H1 (cell line): ENCODE data around the gene SLC26A1. TPM values are rescaled to one million over a fixed set of nuclear protein-coding genes. Genes with fewer than 3 reads are reported as not detected.

Experiments
- CTCF ChIA-PET: fragments of 300-600 bp; sonication (Branson Sonifier 250); formaldehyde crosslinking; loops from one replicate; lab custom pipeline; 2021; ENCODE audit not compliant: partially characterized antibody; lab: Charles Lee
- POLR2A ChIA-PET: fragments of 300-600 bp; sonication (Branson Sonifier 250); formaldehyde crosslinking; loops from one replicate; lab custom pipeline; 2021; ENCODE audit warnings: inconsistent platforms; ENCODE audit not compliant: partially characterized antibody; lab: Charles Lee
- DNase-seq, 2 experiments: peaks; one replicate each; pipeline versions ENCODE4 v3.0.0 to v3.0.0-alpha.2; 2010 to 2022; ENCODE audit warnings: low spot score in 2 of 2, low read depth in 1 of 2, mixed read lengths in 1 of 2
- FAIRE-seq: peaks from 2 replicates; lab custom pipeline; 2011; peaks lifted over from hg19 to GRCh38; lab: Jason Lieb, UNC
- H2AFZ ChIP-seq: 2 replicates; pipeline ENCODE4 v1.8.1; 2012; ENCODE audit warnings: low read length, inconsistent platforms
- H2AK5ac ChIP-seq: 2 replicates; pipeline ENCODE4 v1.6.1; 2013; ENCODE audit warnings: low read depth, low read length
- H2BK120ac ChIP-seq: replicated peaks from 2 replicates; pipeline ENCODE3; 2013; ENCODE audit warnings: low read depth, low read length, inconsistent platforms
- H2BK12ac ChIP-seq: 2 replicates; pipeline ENCODE4 v1.6.1; 2013; ENCODE audit warnings: low read depth, low read length
- H2BK15ac ChIP-seq: 2 replicates; pipeline ENCODE4 v1.6.1; 2013; ENCODE audit warnings: low read length
- H2BK20ac ChIP-seq: 2 replicates; pipeline ENCODE4 v1.6.1; 2013; ENCODE audit warnings: low read length
- H2BK5ac ChIP-seq: 2 replicates; pipeline ENCODE4 v1.6.1; 2013; ENCODE audit warnings: low read depth, low read length
- H3K14ac ChIP-seq: 2 replicates; pipeline ENCODE4 v1.6.1; 2013; ENCODE audit warnings: inconsistent platforms; ENCODE audit not compliant: insufficient read length
- H3K18ac ChIP-seq: 2 replicates; pipeline ENCODE4 v1.6.1; 2013; ENCODE audit warnings: low read length; ENCODE audit errors: extremely low read depth
- H3K23ac ChIP-seq: 2 replicates; pipeline ENCODE4 v1.6.1; 2013; ENCODE audit warnings: inconsistent platforms; ENCODE audit not compliant: insufficient read length
- H3K23me2 ChIP-seq: 2 replicates; pipeline ENCODE4 v1.6.1; 2013; ENCODE audit warnings: low read depth, low read length
- H3K27ac ChIP-seq: 2 replicates; pipeline ENCODE4 v1.6.1; 2011; ENCODE audit warnings: low read depth, low read length, inconsistent platforms
- H3K27me3 ChIP-seq, 4 experiments: replicated peaks in 1 of 4; 1 replicate in 1 of 4; 2 replicates in 3 of 4; pipeline versions ENCODE4 v1.6.1 to v1.8.1; 2011 to 2013; ENCODE audit warnings: low read length in 3 of 4, mild to moderate bottlenecking in 3 of 4, inconsistent platforms in 2 of 4, mixed read lengths in 2 of 4, moderate library complexity in 1 of 4; ENCODE audit not compliant: control insufficient read depth in 3 of 4, insufficient read depth in 3 of 4; ENCODE audit errors: extremely low read depth in 1 of 4
- H3K36me3 ChIP-seq, 4 experiments: 2 replicates each; pipeline versions ENCODE4 v1.6.1 to v1.8.1; 2011 to 2013; ENCODE audit warnings: mild to moderate bottlenecking in 4 of 4, low read length in 3 of 4, moderate library complexity in 2 of 4, control low read depth in 1 of 4, inconsistent platforms in 1 of 4; ENCODE audit not compliant: insufficient read depth in 4 of 4, control insufficient read depth in 2 of 4
- H3K4ac ChIP-seq: replicated peaks from 2 replicates; pipeline ENCODE3; 2013; ENCODE audit warnings: low read length, low read depth, mixed read lengths, inconsistent platforms; ENCODE audit not compliant: insufficient read length
- H3K4me1 ChIP-seq, 4 experiments: replicated peaks in 1 of 4; 1 replicate in 1 of 4; 2 replicates in 3 of 4; pipeline versions ENCODE4 v1.6.1 to v1.8.1; 2011 to 2013; ENCODE audit warnings: low read length in 3 of 4, inconsistent platforms in 2 of 4, mixed read lengths in 1 of 4; ENCODE audit not compliant: insufficient read depth in 4 of 4, control insufficient read depth in 3 of 4
- H3K4me2 ChIP-seq, 2 experiments: 2 replicates each; pipeline versions ENCODE4 v1.6.1 to v1.8.1; 2011 to 2013; ENCODE audit warnings: low read depth in 2 of 2, low read length in 2 of 2, control low read depth in 1 of 2, inconsistent platforms in 1 of 2, mild to moderate bottlenecking in 1 of 2; ENCODE audit not compliant: insufficient read depth in 1 of 2
- H3K4me3 ChIP-seq, 4 experiments: fragments of 200-600, 300-600 bp in 1 of 4; sonication (generic), shearing (Covaris generic), sonication (Bioruptor Twin) in 1 of 4; 2 replicates each; pipeline versions ENCODE4 v1.5.1 to v1.8.1; 2011 to 2016; ENCODE audit warnings: low read length in 4 of 4, low read depth in 3 of 4, control low read depth in 2 of 4, inconsistent platforms in 2 of 4, mild to moderate bottlenecking in 2 of 4, mixed read lengths in 1 of 4, moderate library complexity in 1 of 4; ENCODE audit not compliant: insufficient read depth in 2 of 4; ENCODE audit errors: extremely low read depth in 1 of 4
- H3K56ac ChIP-seq: replicated peaks from 2 replicates; pipeline ENCODE3; 2013; ENCODE audit warnings: low read depth, mild to moderate bottlenecking, mixed read lengths, low read length, inconsistent platforms; ENCODE audit not compliant: insufficient read length
- H3K79me1 ChIP-seq: 2 replicates; pipeline ENCODE4 v1.6.1; 2013; ENCODE audit warnings: low read depth, low read length, control low read depth
- H3K79me2 ChIP-seq, 2 experiments: 2 replicates each; pipeline versions ENCODE4 v1.6.1 to v1.8.1; 2012 to 2013; ENCODE audit warnings: low read length in 2 of 2, mild to moderate bottlenecking in 2 of 2, inconsistent platforms in 1 of 2; ENCODE audit not compliant: insufficient read depth in 2 of 2, control insufficient read depth in 1 of 2
- H3K9ac ChIP-seq, 4 experiments: replicated peaks in 1 of 4; 1 replicate in 1 of 4; 2 replicates in 3 of 4; pipeline versions ENCODE4 v1.6.1 to v1.8.1; 2011 to 2013; ENCODE audit warnings: low read depth in 3 of 4, low read length in 3 of 4, control low read depth in 2 of 4, mild to moderate bottlenecking in 2 of 4, moderate library complexity in 2 of 4, inconsistent platforms in 1 of 4; ENCODE audit errors: extremely low read depth in 1 of 4
- H3K9me3 ChIP-seq, 2 experiments: 2 replicates each; pipeline versions ENCODE4 v1.6.1 to v1.8.1; 2012 to 2013; ENCODE audit warnings: mild to moderate bottlenecking in 2 of 2, moderate library complexity in 2 of 2, control low read depth in 1 of 2, inconsistent platforms in 1 of 2, low read depth in 1 of 2, low read length in 1 of 2, mixed read lengths in 1 of 2; ENCODE audit not compliant: insufficient read depth in 2 of 2
- H4K20me1 ChIP-seq, 2 experiments: replicated peaks in 1 of 2; 2 replicates each; pipeline versions ENCODE3 to v1.8.1; 2011 to 2013; ENCODE audit warnings: inconsistent platforms in 2 of 2, low read length in 2 of 2, mild to moderate bottlenecking in 1 of 2; ENCODE audit not compliant: insufficient read depth in 2 of 2, control insufficient read depth in 1 of 2
- H4K5ac ChIP-seq: 2 replicates; pipeline ENCODE4 v1.6.1; 2013; ENCODE audit warnings: low read length, low read depth, mixed read lengths, inconsistent platforms; ENCODE audit not compliant: insufficient read length
- H4K8ac ChIP-seq: 2 replicates; pipeline ENCODE4 v1.8.0; 2013; ENCODE audit warnings: mild to moderate bottlenecking, moderate library complexity, low read length, inconsistent platforms; ENCODE audit not compliant: insufficient read depth; ENCODE audit errors: extremely low read depth
- H4K91ac ChIP-seq: replicated peaks from 2 replicates; pipeline ENCODE3; 2013; ENCODE audit warnings: low read length, mixed read lengths, inconsistent platforms; ENCODE audit not compliant: insufficient read length
- BACH1 ChIP-seq: IDR thresholded peaks from 2 replicates; pipeline ENCODE4 v1.6.1; 2012; ENCODE audit warnings: low read length, improper control_type of control experiment
- BCL11A ChIP-seq, 2 experiments: IDR thresholded peaks; one replicate each; pipeline ENCODE4 v1.6.1; 2011; ENCODE audit warnings: low read depth in 2 of 2, low read length in 2 of 2, mild to moderate bottlenecking in 2 of 2
- FOSL1 ChIP-seq: IDR thresholded peaks from 2 replicates; pipeline ENCODE4 v1.6.1; 2011; ENCODE audit warnings: mild to moderate bottlenecking, low read depth, low read length, moderate library complexity; ENCODE audit not compliant: insufficient read depth
- KDM1A ChIP-seq: fragments of 200-600, 300-600 bp; sonication (generic); IDR thresholded peaks from 2 replicates; pipeline ENCODE4 v1.7.1; 2016; ENCODE audit warnings: mild to moderate bottlenecking, low read length, borderline replicate concordance
- POLR2A ChIP-seq, 2 experiments: IDR thresholded peaks; 1 replicate in 1 of 2; 2 replicates in 1 of 2; pipeline ENCODE4 v1.6.1; 2011; ENCODE audit warnings: low read depth in 2 of 2, low read length in 2 of 2, mild to moderate bottlenecking in 2 of 2; ENCODE audit errors: control extremely low read depth in 1 of 2
- RFX5 ChIP-seq: IDR thresholded peaks from 2 replicates; pipeline ENCODE4 v1.6.1; 2011; ENCODE audit warnings: low read depth, low read length, improper control_type of control experiment, borderline replicate concordance
- RXRA ChIP-seq: IDR thresholded peaks from 2 replicates; pipeline ENCODE4 v1.6.1; 2011; ENCODE audit warnings: low read depth, mild to moderate bottlenecking, low read length, moderate library complexity; ENCODE audit not compliant: insufficient read depth
- TAF1 ChIP-seq: IDR thresholded peaks from 2 replicates; pipeline ENCODE4 v1.6.1; 2011; ENCODE audit warnings: mild to moderate bottlenecking, low read depth, low read length
- TEAD4 ChIP-seq: IDR thresholded peaks from 2 replicates; pipeline ENCODE4 v1.6.1; 2012; ENCODE audit warnings: low read depth, low read length, inconsistent platforms, mixed read lengths
- WGBS, 2 experiments: shearing (Covaris generic) in 1 of 2; methylation state at CpG; one replicate each; pipeline versions ENCODE4 v1.1.6 to v1.1.7; 2013 to 2015; ENCODE audit warnings: low lambda C conversion rate in 2 of 2, mixed read lengths in 2 of 2, inconsistent platforms in 1 of 2, low coverage in 1 of 2, missing lambda C conversion rate in 1 of 2; ENCODE audit not compliant: insufficient replicate concordance in 2 of 2, insufficient coverage in 1 of 2, insufficient read length in 1 of 2; ENCODE audit errors: extremely low coverage in 1 of 2, missing lambda C conversion rate in 1 of 2; 5-methylcytosine and 5-hydroxymethylcytosine counted together
- polyA plus RNA-seq, 7 experiments: library from polyadenylated mRNA; depleted of rRNA in 3 of 7; stranded (reverse) in 5 of 7; unstranded in 2 of 7; fragments of >200 nt in 5 of 7; fragments of 200-250 nt in 2 of 7; gene quantifications; 1 replicate in 5 of 7; 2 replicates in 1 of 7; 4 replicates in 1 of 7; pipeline versions ENCODE4 v1.2.1 to v1.2.3, GENCODE V29; 2011 to 2013; ENCODE audit warnings: missing spikeins in 2 of 7, mixed read lengths in 2 of 7
- total RNA-seq: library from RNA; stranded (reverse); fragmentation: NEBNext Ultra II Directional; extraction: Animal tissue kit (Norgen Biotek cat#: 25700); gene quantifications from 2 replicates; pipeline ENCODE4 v1.2.1, GENCODE V29; 2021
- TF ChIP-seq, protein P1 (sequence below): IDR thresholded peaks from 2 replicates; pipeline ENCODE4 v1.6.1; 2012; ENCODE audit warnings: inconsistent platforms
- TF ChIP-seq, protein P2 (sequence below): IDR thresholded peaks from 2 replicates; pipeline ENCODE4 v1.6.1; 2012; ENCODE audit warnings: inconsistent platforms

Gene SLC26A1
- total and polyA plus RNA-seq, 2 of the 8 experiments (the other 6 are each of a cell fraction or from before 2014, with no cell fraction given): 0.11 TPM; not detected in 1

DNA sequence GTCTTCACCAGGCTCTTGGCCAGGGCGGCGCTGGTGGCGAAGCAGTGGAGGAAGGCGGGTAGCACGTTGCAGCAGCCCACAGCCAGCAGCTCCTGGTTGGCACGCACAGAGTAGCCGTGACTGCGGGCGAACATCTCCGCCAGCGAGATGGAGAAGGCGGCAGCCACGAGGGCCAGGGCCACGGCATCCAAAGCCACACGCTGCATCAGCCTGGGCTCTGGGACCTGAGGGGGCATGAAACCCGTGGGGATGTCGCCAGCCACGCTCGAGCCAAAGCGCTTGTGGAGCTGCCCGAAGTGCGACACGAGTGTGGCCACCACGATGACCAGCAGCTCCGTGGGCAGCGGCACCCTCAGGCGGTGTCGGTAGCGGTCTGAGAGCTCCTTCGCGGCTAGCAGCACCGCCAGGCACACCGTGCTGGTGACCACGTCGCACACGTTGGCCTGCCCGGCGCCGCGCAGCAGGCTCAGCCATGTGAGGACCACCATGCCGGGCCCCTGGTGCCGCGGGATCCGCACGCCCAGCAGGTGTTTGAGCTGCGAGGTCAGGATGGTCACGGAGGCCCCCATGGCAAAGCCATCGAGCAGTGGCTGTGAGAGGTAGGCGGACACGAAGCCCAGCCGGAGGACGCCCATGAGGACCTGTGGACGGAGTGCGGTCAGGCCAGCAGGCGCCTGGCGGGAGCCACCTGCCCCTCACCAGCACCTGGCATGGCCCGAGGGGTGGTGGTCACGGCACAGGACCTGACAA, 3.3 kb downstream of the SLC26A1 start:
- Histone ChIP-seq H3K4me1 (peaks cover 0 to 3% (median 2%) of the 10 kb centered on the region in 4 experiments; a peak in 4 of 7 replicates), H2BK20ac (no peak overlapping the region), H3K14ac (no peak overlapping the region), H3K9me3 (no peaks in the 10 kb centered on the region), H4K91ac (no peak overlapping the region), H3K23ac (no peak overlapping the region), H4K20me1 (peaks cover 2 to 8% of the 10 kb centered on the region in 2 experiments), H2BK5ac (no peak overlapping the region), H3K27ac (no peak overlapping the region), H4K8ac (no peak overlapping the region), H3K4ac (no peak overlapping the region), H3K4me3 (no peak overlapping the region), H3K18ac (no peak overlapping the region), H2AK5ac (no peak overlapping the region), H3K23me2 (peaks cover 5% of the 10 kb centered on the region; the same call in 1 of the 2 replicates), H3K36me3 (no peaks in the 10 kb centered on the region; a peak in 1 of 8 replicates), H2AFZ (no peak overlapping the region), H3K27me3 (peaks cover 0 to 19% (median 13%) of the 10 kb centered on the region in 4 experiments; a peak in 6 of 7 replicates), H3K79me1 (no peaks in the 10 kb centered on the region), H2BK15ac (no peak overlapping the region), H4K5ac (no peak overlapping the region), H3K4me2 (no peak overlapping the region), H3K9ac (no peak overlapping the region), H3K56ac (no peak overlapping the region), H2BK120ac (no peak overlapping the region), H3K79me2 (no peaks in the 10 kb centered on the region), H2BK12ac (no peak overlapping the region)
- TF ChIP-seq FOSL1: no peak
- TF ChIP-seq, protein P1, sequence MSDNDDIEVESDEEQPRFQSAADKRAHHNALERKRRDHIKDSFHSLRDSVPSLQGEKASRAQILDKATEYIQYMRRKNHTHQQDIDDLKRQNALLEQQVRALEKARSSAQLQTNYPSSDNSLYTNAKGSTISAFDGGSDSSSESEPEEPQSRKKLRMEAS: no peak
- no peak for TF ChIP-seq KDM1A
- TF ChIP-seq, protein P2, sequence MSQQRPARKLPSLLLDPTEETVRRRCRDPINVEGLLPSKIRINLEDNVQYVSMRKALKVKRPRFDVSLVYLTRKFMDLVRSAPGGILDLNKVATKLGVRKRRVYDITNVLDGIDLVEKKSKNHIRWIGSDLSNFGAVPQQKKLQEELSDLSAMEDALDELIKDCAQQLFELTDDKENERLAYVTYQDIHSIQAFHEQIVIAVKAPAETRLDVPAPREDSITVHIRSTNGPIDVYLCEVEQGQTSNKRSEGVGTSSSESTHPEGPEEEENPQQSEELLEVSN: no peak
- TF ChIP-seq POLR2A (IDR thresholded peaks at IDR 0.05; ENCODE audit: control extremely low read depth in 1 of 2, low read depth in 2 of 2, low read length in 2 of 2): no peak
- TF ChIP-seq BCL11A (IDR thresholded peaks at IDR 0.05; ENCODE audit: low read depth in 2 of 2, low read length in 2 of 2): no peak
- TF ChIP-seq RXRA: no peak
- TF ChIP-seq BACH1: no peak
- TF ChIP-seq TEAD4: no peak
- no peak for TF ChIP-seq TAF1
- no peak for TF ChIP-seq RFX5
- WGBS, 2 experiments: 92% methylated on average over 46 of the region's 58 CpGs; no CpG with 5 or more reads in 1 of the 2 experiments
- ChIA-PET POLR2A (no interaction called here), CTCF (interaction anchor here (0.6 to 1.3 kb wide), 3 partner anchors 8 to 142 kb away, joined by 3 to 4 read pairs (median 3); no protein-coding TSS in a partner anchor)
- FAIRE-seq (no peak), DNase-seq (no peak)
